Neural crest cell (in vitro differentiated cells): ENCODE measurements around the gene ZCCHC14. TPM values are rescaled to one million over a fixed set of nuclear protein-coding genes. Genes with fewer than 3 reads are reported as not detected.
"Not testable (repeated sequence)": the region's sequence is repeated elsewhere in the genome, so short reads cannot be mapped to it uniquely, and the experiment has no call there.

ENCODE experiments used
- DNase-seq: peaks from one replicate; pipeline ENCODE4 v3.0.0; 2021; ENCODE audit warnings: low read depth, mixed read lengths, low spot score
- H3K27ac Mint-ChIP-seq: one replicate; pipeline ENCODE4 v1.8.0; 2021; ENCODE audit warnings: mild to moderate bottlenecking, mixed read lengths; ENCODE audit not compliant: unreplicated experiment
- H3K27me3 Mint-ChIP-seq: 2 replicates; pipeline ENCODE4 v1.8.0; 2021; ENCODE audit warnings: low read depth, mild to moderate bottlenecking, mixed read lengths
- H3K36me3 Mint-ChIP-seq: 2 replicates; pipeline ENCODE4 v1.8.0; 2021; ENCODE audit warnings: low read depth, mild to moderate bottlenecking, mixed read lengths
- H3K4me1 Mint-ChIP-seq: 2 replicates; pipeline ENCODE4 v1.8.0; 2021; ENCODE audit warnings: mixed read lengths
- H3K4me3 Mint-ChIP-seq: one replicate; pipeline ENCODE4 v1.8.0; 2021; ENCODE audit warnings: mild to moderate bottlenecking, mixed read lengths
- H3K9me3 Mint-ChIP-seq: 2 replicates; pipeline ENCODE4 v1.8.0; 2021; ENCODE audit warnings: mixed read lengths
- CTCF ChIP-seq: fragments of 200-600 bp; sonication (generic); conservative IDR thresholded peaks from 2 replicates; pipeline ENCODE4 v1.5.0; 2021; ENCODE audit warnings: antibody characterized with exemption, mild to moderate bottlenecking
- total RNA-seq: library from RNA; stranded (reverse); gene quantifications from 2 replicates; pipeline ENCODE4 v1.2.1, GENCODE V29; 2021

ZCCHC14 gene
- total RNA-seq, 1 donor from 2014 or later, result 45.5 TPM

- H3K4me1 Mint-ChIP-seq, H3K27me3 Mint-ChIP-seq, H3K27ac Mint-ChIP-seq, H3K9me3 Mint-ChIP-seq, DNase-seq, H3K36me3 Mint-ChIP-seq, H3K4me3 Mint-ChIP-seq: not testable (repeated sequence)
These were observed 25.7 kb upstream of the ZCCHC14 start for GRCh38 chr16:87518430-87519051.

GRCh38 chr16:87517610-87518429, 25.0 kb upstream of the ZCCHC14 start:
- H3K36me3 Mint-ChIP-seq, DNase-seq, H3K27ac Mint-ChIP-seq, H3K27me3 Mint-ChIP-seq, H3K4me1 Mint-ChIP-seq, H3K4me3 Mint-ChIP-seq, H3K9me3 Mint-ChIP-seq: not testable (repeated sequence)

GRCh38 chr16:87516361-87516760, 23.5 kb upstream of the ZCCHC14 start:
- Mint-ChIP-seq H3K27ac (no peak overlapping the region), H3K36me3 (no peaks in the 10 kb centered on the region)

GRCh38 chr16:87515475-87516330, 22.9 kb upstream of the ZCCHC14 start:
- Mint-ChIP-seq H3K27ac (no peak overlapping the region), H3K4me3 (no peak overlapping the region), H3K4me1 (no peaks in the 10 kb centered on the region), H3K36me3 (no peaks in the 10 kb centered on the region), H3K27me3 (no peaks in the 10 kb centered on the region), H3K9me3 (no peaks in the 10 kb centered on the region)
- no peak for TF ChIP-seq CTCF
- no peak for DNase-seq

More at GRCh38 chr16:87516361-87516760, 23.5 kb upstream of the ZCCHC14 start:
- Mint-ChIP-seq H3K27me3 (no peaks in the 10 kb centered on the region), H3K9me3 (no peaks in the 10 kb centered on the region), H3K4me3 (no peak overlapping the region), H3K4me1 (no peaks in the 10 kb centered on the region)
- no peak for TF ChIP-seq CTCF
- no peak for DNase-seq

GRCh38 chr16:87509778-87510177, 17.0 kb upstream of the ZCCHC14 start:
- H3K27ac Mint-ChIP-seq, H3K4me3 Mint-ChIP-seq, H3K36me3 Mint-ChIP-seq, DNase-seq, H3K4me1 Mint-ChIP-seq, H3K9me3 Mint-ChIP-seq, H3K27me3 Mint-ChIP-seq: not testable (repeated sequence)

GRCh38 chr16:87507351-87508069, 14.7 kb upstream of the ZCCHC14 start:
- no peak for DNase-seq
- no peak overlapping the region for H3K4me3 Mint-ChIP-seq
- no peaks in the 10 kb centered on the region for H3K9me3 Mint-ChIP-seq
- H3K4me1 Mint-ChIP-seq, result no peaks in the 10 kb centered on the region
- H3K36me3 Mint-ChIP-seq, result no peaks in the 10 kb centered on the region
- no peaks in the 10 kb centered on the region for H3K27me3 Mint-ChIP-seq
- no peak for TF ChIP-seq CTCF
- no peak overlapping the region for H3K27ac Mint-ChIP-seq
